GM04503 (cell line): Measurements from ENCODE around the gene TECTB.

ENCODE experiments used
- DNase-seq: peaks from one replicate; pipeline ENCODE4 v3.0.0-alpha.2; 2012; ENCODE audit warnings: low read depth

The TECTB gene

DNA sequence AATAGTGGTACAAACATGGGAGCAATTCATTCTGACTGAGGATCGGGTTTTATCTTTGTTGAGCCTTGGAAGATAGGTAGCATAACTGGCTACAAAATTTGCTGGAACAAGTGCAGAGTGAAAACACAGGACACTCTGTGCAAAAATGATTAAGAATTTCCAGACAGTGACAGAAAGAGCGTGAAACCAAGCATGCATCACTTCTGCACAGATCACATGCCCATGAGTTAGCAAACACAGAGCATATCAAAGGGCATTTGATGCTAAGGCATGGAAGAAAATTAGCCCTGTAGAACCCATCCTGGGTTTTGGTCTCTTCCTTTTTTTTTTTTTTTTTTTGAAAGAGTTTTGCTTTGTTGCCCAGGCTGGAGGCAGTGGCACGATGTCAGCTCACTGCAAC lies 28.3 kb downstream of the TECTB start:
- DNase-seq: no peak

DNA sequence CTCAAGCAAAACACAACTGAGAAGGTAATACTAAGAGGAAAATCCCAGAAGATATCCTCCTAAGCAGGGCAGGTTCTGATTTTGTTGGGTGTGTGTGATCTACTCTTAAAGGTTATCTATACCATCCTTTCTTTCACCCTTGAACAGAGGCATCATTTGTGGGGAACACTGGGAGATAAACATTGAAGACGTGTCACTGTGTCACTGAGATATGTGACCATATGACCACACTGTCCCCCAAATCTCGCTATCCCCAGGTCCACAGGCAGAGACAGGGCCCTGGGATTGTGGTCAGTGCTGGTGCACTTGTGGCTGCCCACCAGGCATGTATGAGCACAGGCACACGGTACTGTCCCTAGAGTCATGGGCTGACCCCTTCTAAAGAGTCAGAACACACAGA lies 30.0 kb downstream of the TECTB start:
- no peak for DNase-seq

DNA sequence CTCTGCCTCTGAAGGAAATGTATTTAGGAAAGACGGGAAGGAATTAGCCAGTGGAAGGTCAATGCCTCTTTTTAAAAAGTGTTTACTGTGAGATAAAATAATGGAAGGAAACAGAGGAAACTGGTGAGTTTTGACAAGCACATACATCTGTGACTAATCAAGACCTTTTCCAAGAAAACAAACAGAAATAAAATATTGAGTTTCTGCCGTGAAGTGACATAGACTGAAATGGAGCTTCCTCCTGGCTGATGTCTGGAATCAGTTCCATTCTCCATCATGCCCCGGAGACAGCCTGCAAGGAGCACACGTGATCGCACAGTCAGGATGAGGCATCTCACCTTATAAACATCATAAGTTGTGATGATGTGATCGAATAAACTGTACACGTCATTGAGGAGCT lies 30.7 kb downstream of the TECTB start:
- no peak for DNase-seq

DNA sequence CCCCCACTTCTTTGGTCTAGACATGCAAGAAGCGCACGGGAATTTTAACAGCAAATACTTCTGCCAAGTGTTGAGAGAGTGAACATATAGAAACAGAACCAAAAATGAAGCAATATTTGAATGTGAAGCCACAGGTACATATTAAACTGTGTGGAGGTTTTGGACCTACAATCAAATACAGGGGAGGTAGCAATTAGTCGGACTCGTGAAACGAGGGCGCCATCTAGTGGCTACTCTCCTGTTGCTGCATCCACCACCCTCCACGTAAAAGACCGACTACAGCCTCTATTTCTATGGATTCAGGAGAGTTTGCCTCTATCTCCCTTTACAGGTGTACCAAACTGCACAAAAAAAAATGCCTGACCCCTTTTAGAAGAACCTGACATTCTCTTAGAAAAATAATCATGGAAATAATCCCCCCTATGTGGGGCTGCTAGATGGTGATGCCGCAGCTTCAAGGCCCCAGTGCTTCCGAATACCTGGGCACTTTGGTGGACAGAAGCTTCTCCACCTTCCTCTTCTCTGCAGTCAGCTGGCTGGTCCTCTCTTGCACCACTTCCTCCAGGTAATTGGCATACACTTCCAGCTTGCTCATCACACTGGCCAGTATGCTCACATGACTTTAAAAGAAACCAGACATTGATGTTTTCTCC lies 31.7 kb downstream of the TECTB start:
- DNase-seq: no peak

DNA sequence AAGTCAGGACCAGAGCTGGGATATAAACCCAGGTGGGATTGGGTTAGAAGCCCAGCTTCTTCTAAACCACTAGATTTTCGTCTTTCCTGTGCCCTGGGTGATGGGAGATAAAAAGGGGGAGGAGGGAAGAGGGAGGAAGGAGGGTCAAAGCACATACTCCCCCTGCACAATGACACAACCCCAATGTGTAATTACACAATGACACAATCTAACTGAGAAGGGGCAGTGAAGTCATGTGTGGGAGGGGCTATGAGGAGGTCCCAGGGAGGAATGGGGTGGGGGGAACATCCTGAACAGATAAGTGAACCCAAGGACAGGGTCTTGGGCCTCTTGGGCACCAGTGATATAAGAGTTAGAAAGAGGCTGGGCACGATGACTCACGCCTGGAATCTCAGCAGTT lies 44.5 kb downstream of the TECTB start:
- no peak for DNase-seq

DNA sequence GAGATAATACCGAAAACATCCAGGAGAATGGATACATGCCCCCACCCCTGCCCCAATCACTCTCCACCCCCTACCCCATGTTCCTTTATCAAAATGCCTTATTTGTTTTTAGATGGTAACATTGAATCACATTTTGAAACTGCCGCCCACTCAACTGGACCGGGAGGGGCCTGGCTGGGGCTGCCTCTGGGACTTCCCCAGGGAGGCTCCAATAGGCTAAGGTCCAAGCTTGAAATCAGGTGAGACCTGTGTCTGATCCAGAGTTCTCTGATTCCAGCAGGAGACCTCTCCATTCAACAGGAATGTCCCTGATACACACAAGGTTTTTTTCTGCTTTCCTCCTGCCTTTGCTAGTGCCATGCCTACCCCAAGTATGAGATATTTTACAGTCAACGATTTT lies 47.0 kb downstream of the TECTB start:
- DNase-seq: no peak

DNA sequence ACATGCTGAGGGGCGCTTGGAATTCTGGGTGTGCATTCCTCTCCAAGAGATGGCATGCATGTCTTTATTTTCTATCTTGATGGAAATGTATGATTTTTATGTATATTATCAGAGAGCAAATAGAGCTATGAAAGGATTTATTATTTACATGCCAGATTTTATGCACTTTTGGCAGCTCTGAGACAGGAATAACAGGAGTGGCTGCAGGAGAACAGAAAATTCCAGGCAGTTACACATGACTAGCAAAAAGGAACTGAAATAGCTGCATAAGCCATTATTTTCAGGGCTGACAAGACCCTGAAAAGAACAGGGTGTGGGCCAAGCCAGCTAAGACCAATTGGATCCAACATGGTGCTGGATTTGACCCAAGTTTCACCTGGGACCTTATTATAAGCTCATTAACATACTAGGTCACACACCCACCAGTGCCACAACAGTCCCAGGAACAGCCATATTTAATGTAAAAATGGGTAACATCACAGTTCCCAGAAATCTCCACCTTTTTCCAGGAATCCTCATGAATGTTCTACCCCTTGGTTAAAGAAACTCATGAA lies 47.5 kb downstream of the TECTB start:
- no peak for DNase-seq

DNA sequence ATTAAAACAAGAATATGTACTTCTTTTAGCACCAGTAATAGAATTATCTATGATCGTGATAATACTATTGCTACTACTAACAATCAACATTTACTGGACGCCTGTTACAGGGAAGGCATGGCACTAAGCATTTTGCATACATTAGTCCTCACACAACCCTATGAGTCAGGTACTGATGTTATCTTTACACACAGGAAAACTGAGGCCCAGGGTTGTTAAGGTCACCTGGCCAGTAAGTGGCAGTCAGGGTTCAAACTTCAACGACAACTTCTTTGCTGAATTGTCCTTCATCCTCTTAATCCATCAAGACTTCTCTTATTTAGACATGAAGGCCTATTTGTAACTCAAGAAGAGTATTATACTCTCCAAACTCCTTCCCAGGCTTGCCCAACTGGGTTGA lies 48.8 kb downstream of the TECTB start:
- DNase-seq: no peak

DNA sequence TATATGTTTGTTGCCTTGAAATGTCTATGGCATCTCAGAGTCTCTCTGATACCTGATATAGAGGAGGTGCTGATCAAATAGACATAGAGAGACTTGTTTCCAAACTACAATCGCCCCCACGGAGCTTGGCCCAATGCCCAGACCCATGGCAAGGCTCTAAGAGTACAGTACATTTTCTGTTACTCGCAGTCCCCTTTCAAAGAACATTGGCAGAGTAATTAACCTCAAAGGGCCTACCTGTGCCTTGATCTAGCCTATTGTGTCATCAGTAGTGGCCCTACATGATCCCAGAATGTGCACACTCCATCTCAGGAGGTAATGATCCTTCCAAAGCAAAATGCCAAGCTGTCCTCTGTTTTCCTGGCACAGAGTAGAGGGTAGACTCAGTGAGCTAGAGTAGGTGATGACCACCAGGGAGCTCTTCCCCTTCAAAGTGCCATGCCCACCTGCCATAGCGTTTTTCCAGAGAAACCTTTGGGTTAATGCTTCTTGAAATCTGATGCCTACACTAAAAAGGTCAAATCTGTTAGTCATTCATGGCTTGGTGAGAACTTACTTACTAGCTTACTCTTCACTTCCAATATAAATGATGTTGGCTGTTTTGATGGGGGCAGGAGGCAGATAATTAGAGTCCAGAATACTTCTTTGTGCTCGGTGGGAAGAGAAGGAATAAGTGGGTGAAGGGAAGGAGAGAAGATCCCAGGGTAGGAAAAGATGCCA lies 49.5 kb downstream of the TECTB start:
- no peak for DNase-seq

DNA sequence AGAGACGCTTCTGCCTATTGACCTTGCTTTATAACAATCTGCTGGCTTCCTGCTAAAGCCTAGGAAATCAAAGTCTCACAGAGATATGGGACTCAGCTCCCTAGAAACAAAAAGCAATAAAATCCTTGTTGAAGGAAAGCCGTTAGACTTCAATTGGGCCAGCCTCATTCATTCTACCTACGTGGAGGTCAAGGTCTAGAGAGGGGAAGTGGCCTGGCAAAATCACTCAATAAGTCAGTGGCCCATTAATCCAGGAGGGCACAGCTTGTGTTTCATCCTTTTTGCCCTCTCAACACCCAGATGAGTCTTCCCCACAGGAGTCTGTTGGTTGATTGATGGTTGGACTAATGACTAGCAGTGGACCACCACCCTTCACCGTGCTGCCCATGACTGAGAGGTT lies 50.3 kb downstream of the TECTB start:
- DNase-seq: no peak

DNA sequence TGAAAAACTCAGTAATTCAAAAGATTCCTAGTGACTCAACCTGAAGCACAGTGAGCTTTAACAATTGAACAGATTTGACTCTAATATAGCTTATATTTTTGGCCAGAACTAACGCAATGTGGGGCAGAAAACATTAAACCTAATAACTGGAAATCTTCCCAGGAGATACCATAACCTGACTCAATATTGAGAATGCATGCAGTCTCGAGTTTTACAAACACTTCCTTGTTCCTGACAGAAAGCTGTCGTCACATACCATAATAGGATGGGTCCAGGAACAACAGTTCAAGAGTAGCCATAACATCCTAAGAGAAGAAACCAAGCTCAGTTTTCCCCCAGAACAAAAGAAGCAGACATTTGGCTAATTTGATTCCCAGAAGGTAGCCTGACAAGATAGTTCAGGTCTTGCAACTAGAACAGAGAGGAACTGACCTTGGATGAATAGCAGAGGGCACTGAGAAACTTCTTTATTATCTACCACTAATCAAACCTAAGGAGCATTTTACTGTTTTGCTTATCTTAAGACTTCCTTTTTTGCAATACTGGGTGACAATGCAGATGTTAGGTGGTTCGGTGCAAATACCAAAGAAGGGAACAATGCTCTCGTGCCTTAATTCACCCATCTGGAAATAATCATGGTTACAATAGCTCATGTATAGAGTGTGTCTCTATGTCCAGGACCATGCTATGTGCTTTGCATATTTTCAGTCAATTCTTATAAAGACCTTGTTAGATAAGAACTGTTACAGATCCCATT lies 52.1 kb downstream of the TECTB start:
- DNase-seq: no peak

DNA sequence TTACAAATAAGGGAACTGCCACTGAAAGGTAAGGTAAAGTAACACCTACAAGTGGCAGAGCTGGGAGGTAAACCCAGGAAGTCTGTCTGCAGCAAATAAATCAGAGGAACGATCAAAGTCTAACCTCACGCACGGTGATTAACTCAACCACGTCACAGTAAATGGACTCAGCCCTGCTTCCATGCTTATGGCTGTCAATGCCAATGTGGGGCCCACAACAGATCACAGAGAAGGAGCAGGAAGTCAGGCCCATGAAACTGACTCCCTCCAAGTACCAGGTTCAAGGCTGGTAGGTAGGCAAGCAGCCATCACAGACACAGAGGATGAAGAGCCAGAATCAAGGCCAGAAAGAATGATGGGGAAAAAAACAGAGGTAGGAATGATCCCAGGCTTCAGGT lies 52.7 kb downstream of the TECTB start:
- DNase-seq: no peak

DNA sequence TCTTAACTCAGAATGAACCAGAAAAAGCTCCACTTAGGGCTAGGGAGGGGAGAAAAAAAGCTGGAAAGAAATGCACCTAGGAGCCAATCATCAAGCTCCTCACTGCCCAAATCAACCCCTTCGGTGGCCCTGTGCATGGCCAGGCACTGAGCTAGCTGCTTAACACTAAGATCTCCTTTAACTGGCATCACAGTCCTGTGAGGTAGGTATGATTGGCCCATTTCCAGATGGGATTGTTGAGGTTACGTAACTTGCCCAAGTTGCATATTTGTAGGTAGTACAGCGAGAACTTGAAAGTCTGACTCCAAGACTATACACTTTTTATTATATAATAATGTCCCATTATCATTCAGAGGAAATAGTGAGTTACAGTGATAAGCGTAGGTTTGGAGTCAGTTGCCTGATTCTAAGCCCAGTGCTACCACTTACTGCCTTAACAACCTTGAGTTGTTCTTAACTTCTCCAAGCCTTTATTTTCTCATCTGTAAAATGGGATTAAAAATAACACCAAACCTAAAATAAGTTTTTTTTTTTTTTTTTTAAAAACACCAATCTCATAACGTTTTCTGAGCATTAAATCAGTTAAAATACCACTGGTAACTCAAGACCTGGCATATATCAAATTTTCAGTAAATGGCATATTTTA lies 53.5 kb downstream of the TECTB start:
- no peak for DNase-seq

DNA sequence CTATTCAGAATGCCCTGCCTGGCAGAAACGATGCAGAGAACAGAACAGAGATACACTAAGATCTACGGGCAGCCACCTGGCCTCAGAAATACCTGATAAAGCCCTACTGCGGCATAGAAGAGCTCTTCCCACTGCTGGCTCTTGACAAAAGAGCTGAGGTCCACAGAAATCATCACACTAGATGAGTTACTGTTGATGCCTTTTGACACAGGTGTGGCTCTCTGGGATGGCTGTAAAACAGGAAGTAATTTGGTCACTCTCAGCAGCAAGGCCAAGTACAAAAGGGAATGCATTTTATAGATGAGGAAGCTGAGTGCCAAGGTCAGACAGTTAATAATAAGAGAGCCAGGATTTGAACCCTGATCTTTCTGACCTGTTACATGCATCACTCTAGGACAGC lies 55.8 kb downstream of the TECTB start:
- DNase-seq: no peak

DNA sequence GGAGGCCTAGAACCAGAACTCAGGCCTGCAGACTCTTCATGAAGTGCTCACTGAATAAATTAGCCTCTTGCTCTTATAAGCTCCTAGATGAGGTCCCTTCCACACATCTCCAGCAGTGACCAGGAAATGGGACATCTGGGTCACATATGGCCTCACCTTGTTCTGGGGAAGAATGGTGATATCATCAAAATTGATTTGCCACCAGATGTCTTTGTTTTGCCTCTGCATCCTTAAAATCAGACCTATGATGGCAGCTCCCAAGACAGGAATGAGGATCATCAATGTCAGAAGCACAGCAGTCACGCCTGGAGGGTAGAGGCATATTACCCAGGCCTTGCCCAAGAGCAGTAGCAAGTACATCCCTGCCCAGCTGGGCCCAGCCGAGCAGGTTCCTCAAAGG lies 57.4 kb downstream of the TECTB start:
- DNase-seq: no peak

DNA sequence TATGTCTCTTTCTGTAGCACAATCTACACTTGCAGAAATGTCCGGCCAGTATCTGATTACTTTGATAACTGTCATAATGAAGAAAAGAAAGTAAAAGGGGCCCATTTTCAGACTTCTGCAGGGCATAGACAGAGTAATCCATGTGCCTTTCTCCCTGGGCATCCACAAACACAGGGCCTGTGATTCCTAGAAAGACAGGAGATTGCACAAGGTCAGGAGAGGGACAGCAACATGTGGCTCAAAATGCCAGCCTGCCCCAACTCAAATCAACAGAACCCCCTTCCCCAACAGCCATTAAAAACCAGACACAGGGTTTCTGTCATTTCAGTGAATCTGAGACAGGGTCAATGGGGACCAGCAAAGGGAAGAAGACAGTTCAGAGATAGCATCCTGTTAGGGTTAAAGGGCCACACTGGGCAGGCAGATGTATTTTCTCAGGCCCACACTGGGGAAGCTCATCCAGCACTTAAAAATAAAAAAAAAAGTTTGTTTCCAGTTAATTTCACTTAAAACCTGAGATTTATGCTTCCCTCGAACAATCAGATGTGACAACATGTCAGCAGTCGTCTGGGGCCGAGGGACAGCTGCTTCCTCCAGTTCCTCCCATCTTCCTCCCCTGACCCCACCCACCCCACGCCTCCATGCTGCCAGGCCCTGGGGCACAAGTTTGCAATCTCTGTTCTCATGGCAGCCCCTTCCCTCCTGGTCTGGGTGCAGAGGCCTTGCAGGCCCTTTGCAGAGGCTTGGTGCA lies 60.0 kb downstream of the TECTB start:
- no peak for DNase-seq

DNA sequence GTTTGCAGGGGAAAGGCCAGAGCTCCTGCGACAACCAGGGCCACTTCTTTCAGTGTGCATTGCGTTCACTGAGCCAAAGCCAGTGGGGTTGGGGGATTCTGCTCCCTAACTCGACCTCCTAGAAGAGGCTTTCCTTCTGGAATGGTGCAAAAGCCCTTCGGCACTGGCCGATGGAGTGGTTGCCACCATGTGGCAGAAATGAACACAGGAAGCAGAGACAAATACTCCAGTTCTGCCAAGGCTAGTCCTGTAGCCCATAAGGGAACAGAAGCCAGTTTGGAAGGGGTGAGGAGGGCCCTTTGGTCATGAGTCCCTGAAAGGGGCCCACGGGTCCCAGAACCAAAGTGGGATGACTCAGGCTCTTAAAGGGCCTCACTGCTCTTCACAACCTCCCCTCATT lies 61.1 kb downstream of the TECTB start:
- DNase-seq: no peak

DNA sequence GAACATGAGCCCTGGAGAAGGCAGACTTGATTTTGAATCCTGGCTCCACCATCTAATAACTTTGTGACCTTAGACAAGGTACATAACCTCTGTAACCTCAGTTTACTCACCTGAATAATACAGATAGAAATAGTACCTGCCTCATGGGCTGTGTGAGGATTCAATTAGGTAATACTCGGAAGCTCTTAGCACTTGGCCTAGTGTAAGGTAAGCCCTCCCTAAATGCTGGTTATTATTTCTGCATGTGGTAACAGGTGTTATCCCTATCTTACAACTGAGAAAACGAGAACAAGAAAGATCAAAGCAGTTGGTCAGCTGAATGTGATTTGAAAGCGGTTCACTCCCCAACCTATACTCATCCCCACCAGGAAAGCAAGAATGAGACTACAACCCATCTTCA lies 62.0 kb downstream of the TECTB start:
- no peak for DNase-seq

DNA sequence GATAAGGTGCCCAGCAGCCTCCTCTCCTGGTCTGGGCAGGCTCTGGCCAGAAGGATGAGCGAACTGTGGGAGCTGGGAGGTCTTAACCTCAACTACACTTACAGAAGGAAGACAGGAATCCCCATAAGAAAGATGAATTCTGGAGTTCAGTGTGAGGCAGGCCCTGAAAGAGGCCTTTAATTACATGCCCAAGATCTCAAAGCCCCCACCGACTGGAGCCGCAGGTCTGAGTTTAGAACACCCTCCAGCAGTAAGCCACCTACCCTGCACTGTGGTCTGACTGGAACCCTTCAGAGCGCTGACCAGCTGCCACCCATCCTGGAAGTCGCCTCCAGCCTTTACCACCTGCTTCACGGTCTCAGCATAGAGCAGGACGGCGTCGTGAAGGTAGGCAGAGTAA lies 62.5 kb downstream of the TECTB start:
- DNase-seq: no peak

DNA sequence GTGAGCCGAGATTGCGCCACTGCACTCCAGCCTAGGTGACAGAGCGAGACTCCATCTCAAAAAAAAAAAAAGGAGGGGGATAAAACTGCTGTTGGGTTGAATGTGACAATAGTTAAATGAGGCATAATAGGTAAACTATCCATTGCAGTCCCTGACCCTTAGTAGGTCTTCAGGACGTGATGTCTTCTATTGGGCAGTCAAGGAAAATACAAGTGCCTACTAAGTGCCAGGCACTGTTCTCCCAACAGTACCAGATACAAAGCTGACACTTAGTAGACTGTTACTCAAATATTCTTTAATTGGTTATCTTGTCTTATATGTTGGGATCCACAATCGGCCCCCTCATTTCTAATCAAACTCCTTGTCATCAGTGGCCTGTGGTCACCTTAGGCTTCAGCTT lies 63.6 kb downstream of the TECTB start:
- no peak for DNase-seq

DNA sequence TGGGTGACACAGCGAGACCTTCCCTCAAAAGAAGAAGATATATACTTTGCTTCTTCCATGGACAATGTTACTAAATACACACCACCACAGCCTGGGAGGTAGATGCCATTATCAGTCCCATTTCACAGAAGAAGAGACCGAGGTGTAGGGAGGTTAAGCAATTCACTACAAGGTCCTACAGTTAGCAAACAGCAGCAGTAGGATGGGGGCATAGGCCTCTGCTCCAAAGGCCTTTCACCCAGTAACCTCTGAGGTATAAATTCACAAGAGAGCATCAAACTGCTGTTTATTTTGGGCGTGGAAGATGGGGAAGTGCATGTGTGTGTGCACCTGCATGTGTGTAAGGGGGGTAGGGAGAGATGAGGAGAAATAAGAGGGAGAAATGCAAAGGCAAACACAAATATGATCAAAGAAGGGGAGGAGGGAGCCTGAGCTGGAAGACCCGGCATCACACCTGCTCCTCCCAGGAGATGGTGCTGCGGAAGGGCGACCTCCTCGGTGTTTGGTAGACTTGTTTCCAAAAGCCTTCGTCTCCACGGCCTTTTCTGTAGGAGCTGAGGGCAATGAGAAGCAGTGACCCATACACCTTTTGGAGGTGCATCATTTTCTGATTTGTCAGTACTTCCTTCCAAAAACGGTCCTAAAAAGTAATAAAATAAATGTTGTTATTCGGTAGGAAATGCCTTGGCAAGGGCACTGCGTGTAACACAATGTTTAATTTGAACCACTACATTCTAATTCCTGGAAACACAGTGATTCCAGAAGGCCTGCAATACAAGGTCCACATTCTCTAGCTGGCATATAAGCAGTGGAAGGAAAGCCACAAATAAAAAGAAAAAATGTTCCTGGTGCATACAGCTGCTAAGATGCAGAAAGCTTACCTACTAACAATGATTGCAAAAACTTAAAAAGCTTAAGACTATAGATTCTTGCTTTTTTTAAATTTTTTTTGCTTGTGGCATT lies 64.8 kb downstream of the TECTB start:
- DNase-seq: no peak
